Osteoblast (primary cell): ENCODE measurements around the gene ERAP2. TPM values are rescaled to one million over a fixed set of nuclear protein-coding genes. Genes with fewer than 3 reads are reported as not detected.

Experiments used
- DNase-seq: peaks from one replicate; pipeline ENCODE4 v3.0.0; 2011; ENCODE audit warnings: low spot score, mixed read lengths; ENCODE audit not compliant: insufficient read length; ENCODE audit errors: missing footprints
- H2AFZ ChIP-seq: 2 replicates; pipeline ENCODE4 v1.6.0; 2011; ENCODE audit warnings: mild to moderate bottlenecking, low read length
- H3K27ac ChIP-seq: 2 replicates; pipeline ENCODE4 v1.5.1; 2011; ENCODE audit warnings: mild to moderate bottlenecking, low read depth, low read length, moderate library complexity
- H3K27me3 ChIP-seq: 2 replicates; pipeline ENCODE4 v1.6.0; 2012; ENCODE audit warnings: mild to moderate bottlenecking, control low read depth, inconsistent platforms, low read length, moderate library complexity; ENCODE audit not compliant: insufficient read depth
- H3K36me3 ChIP-seq: 2 replicates; pipeline ENCODE4 v1.5.1; 2011; ENCODE audit warnings: mild to moderate bottlenecking, low read length, control low read depth, moderate library complexity; ENCODE audit not compliant: insufficient read depth
- H3K4me1 ChIP-seq: 2 replicates; pipeline ENCODE4 v1.5.1; 2011; ENCODE audit warnings: mild to moderate bottlenecking, low read length, control low read depth, moderate library complexity; ENCODE audit not compliant: insufficient read depth
- H3K4me2 ChIP-seq: 2 replicates; pipeline ENCODE4 v1.6.0; 2011; ENCODE audit warnings: mild to moderate bottlenecking, low read length; ENCODE audit not compliant: insufficient read depth
- H3K4me3 ChIP-seq: fragments of 200-600 bp; sonication (generic); 3 replicates; pipeline ENCODE4 v1.5.1; 2012; ENCODE audit warnings: mild to moderate bottlenecking, low read length, inconsistent platforms; ENCODE audit not compliant: insufficient read depth
- H3K79me2 ChIP-seq: 2 replicates; pipeline ENCODE4 v1.6.0; 2012; ENCODE audit warnings: mild to moderate bottlenecking, low read length, control low read depth, inconsistent platforms; ENCODE audit not compliant: insufficient read depth
- H3K9me3 ChIP-seq: 2 replicates; pipeline ENCODE4 v1.5.1; 2011; ENCODE audit warnings: low read depth, low read length, control low read depth
- H4K20me1 ChIP-seq: 2 replicates; pipeline ENCODE4 v1.6.0; 2012; ENCODE audit warnings: mild to moderate bottlenecking, low read length, control low read depth; ENCODE audit not compliant: insufficient read depth
- CTCF ChIP-seq: IDR thresholded peaks from 2 replicates; pipeline ENCODE4 v1.5.1; 2011; ENCODE audit warnings: mild to moderate bottlenecking, low read depth, low read length, moderate library complexity; ENCODE audit errors: extremely low read depth
- total RNA-seq: library from RNA; depleted of rRNA; stranded (reverse); fragments of >200 nt; gene quantifications from 2 replicates; pipeline ENCODE4 v1.2.3, GENCODE V29; 2012

Gene ERAP2
- total RNA-seq, 1 donor, result 84.7 TPM

GRCh38 chr5:96963267-96963666, 87.0 kb downstream of the ERAP2 start:
- Histone ChIP-seq H3K4me3 (no peak overlapping the region), H3K27ac (peak overlapping the region; percentile 29), H2AFZ (no peak overlapping the region), H3K27me3 (no peaks in the 10 kb centered on the region), H3K4me1 (peaks cover 24% of the 10 kb centered on the region), H3K9me3 (no peaks in the 10 kb centered on the region), H3K79me2 (peaks cover 66% of the 10 kb centered on the region), H3K4me2 (peak overlapping the region; percentile 29), H3K36me3 (no peaks in the 10 kb centered on the region), H4K20me1 (no peaks in the 10 kb centered on the region)
- TF ChIP-seq CTCF, result no peak
- peak; percentile 87 for DNase-seq

- H3K27ac ChIP-seq, result no peak overlapping the region
- no peaks in the 10 kb centered on the region for H3K27me3 ChIP-seq
- H4K20me1 ChIP-seq, result peaks cover 4% of the 10 kb centered on the region
- H3K4me3 ChIP-seq, result no peak overlapping the region
- no peak overlapping the region for H2AFZ ChIP-seq
- no peak overlapping the region for H3K4me2 ChIP-seq
- H3K9me3 ChIP-seq, result no peaks in the 10 kb centered on the region
- H3K4me1 ChIP-seq, result peaks cover 32% of the 10 kb centered on the region
- no peak for DNase-seq
- no peak for TF ChIP-seq CTCF
- no peaks in the 10 kb centered on the region for H3K36me3 ChIP-seq
- peaks cover 83% of the 10 kb centered on the region for H3K79me2 ChIP-seq
These were observed 90.5 kb downstream of the ERAP2 start for GRCh38 chr5:96966801-96967200.

GRCh38 chr5:96967400-96967799, 91.1 kb downstream of the ERAP2 start:
- no peaks in the 10 kb centered on the region for H3K27me3 ChIP-seq
- H3K79me2 ChIP-seq, result peaks cover 83% of the 10 kb centered on the region
- no peak overlapping the region for H2AFZ ChIP-seq
- DNase-seq, result no peak
- H3K4me2 ChIP-seq, result no peak overlapping the region
- no peak for TF ChIP-seq CTCF
- H3K9me3 ChIP-seq, result no peaks in the 10 kb centered on the region
- H3K4me1 ChIP-seq, result peaks cover 31% of the 10 kb centered on the region
- peaks cover 8% of the 10 kb centered on the region for H4K20me1 ChIP-seq
- H3K4me3 ChIP-seq, result no peak overlapping the region
- no peak overlapping the region for H3K27ac ChIP-seq
- no peaks in the 10 kb centered on the region for H3K36me3 ChIP-seq

GRCh38 chr5:96968074-96968473, 91.8 kb downstream of the ERAP2 start:
- Histone ChIP-seq H3K79me2 (peaks cover 87% of the 10 kb centered on the region), H3K9me3 (no peaks in the 10 kb centered on the region), H4K20me1 (peaks cover 13% of the 10 kb centered on the region), H2AFZ (no peak overlapping the region), H3K4me2 (no peak overlapping the region), H3K27me3 (no peaks in the 10 kb centered on the region), H3K27ac (peak overlapping the region; percentile 16), H3K4me1 (peaks cover 25% of the 10 kb centered on the region), H3K36me3 (no peaks in the 10 kb centered on the region), H3K4me3 (no peak overlapping the region)
- peak; percentile 27 for DNase-seq
- TF ChIP-seq CTCF, result no peak
